ENCODE measurements around the gene UNC13B. TPM values are rescaled to one million over a fixed set of nuclear protein-coding genes. Genes with fewer than 3 reads are reported as not detected.

The UNC13B gene
- total and polyA plus RNA-seq, 9 of the 15 experiments (the other 6 are each of a cell fraction or from before 2014, with no cell fraction given), result 2.4 to 11.5 (median 8.6) TPM

GRCh38 chr9:35374436-35374835 lies 212.6 kb downstream of the UNC13B start (continued):
- TF ChIP-seq CUX1 (CRISPR knock-in tag; IDR thresholded peaks at IDR 0.05) (no peak), NR2C2 (CRISPR knock-in tag; IDR thresholded peaks at IDR 0.05) (no peak), NR2C2 (tag; IDR thresholded peaks at IDR 0.05) (no peak), PHF8 (IDR thresholded peaks at IDR 0.05; ENCODE audit: borderline replicate concordance, low read length) (no peak), ATF2 (CRISPR knock-in tag; IDR thresholded peaks at IDR 0.05) (no peak), BACH1 (tag; IDR thresholded peaks at IDR 0.05) (no peak), POLR2H (tag; IDR thresholded peaks at IDR 0.05; ENCODE audit: low read depth) (no peak), CREBBP (IDR thresholded peaks at IDR 0.05; ENCODE audit: low read depth, low read length) (no peak), FIP1L1 (IDR thresholded peaks at IDR 0.05; ENCODE audit: low read depth, low read length, poor library complexity, severe bottlenecking) (no peak), DLX4 (CRISPR knock-in tag; IDR thresholded peaks at IDR 0.05) (no peak)
